NT2/D1 (cell line): ENCODE results near the gene EXOSC5.

ENCODE experiments used
- SUZ12 ChIP-seq: IDR thresholded peaks from 2 replicates; pipeline ENCODE4 v1.6.1; 2011; ENCODE audit not compliant: insufficient read length, insufficient read depth; ENCODE audit errors: extremely low read depth
- YY1 ChIP-seq: IDR thresholded peaks from 2 replicates; pipeline ENCODE4 v1.6.1; 2011; ENCODE audit not compliant: insufficient read length, insufficient read depth
- ZNF274 ChIP-seq: IDR thresholded peaks from 2 replicates; pipeline ENCODE4 v1.6.1; 2011; ENCODE audit warnings: mild to moderate bottlenecking, low read depth, low read length

DNA sequence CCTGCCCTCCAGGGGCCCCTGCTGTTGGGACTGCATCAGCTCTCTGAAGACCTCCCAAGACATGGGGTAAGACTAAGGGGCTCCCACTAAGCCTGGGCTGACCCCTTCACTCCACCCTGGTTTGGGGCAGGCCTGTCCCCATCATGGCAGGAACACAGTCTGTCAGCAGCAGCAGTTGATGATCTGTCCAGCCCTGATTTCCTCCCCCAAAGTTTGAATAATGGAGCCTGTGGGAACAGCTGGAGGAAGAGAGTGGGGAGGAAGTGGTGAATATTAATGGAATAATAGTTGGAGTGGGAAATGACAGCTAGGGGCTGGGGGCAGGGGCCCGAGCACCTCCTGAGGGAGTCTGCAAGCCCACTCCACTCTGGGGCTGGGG lies 31.3 kb upstream of the EXOSC5 start:
- no peak for TF ChIP-seq ZNF274
- no peak for TF ChIP-seq YY1
- TF ChIP-seq SUZ12: no peak
